ENCODE measurements around the gene VAMP2. TPM values are rescaled to one million over a fixed set of nuclear protein-coding genes. Genes with fewer than 3 reads are reported as not detected.

The VAMP2 gene
- total and polyA plus RNA-seq, 10 of the 15 experiments (the other 5 are each of a cell fraction or from before 2014, with no cell fraction given), result 3.0 to 35.2 (median 25.0) TPM

- TF ChIP-seq USF1 (IDR thresholded peaks at IDR 0.05; ENCODE audit: borderline replicate concordance, extremely low read length, insufficient read depth, low read depth, low read length) (no peak), PKNOX1 (IDR thresholded peaks at IDR 0.05) (peak; percentile 94), SKIL (IDR thresholded peaks at IDR 0.05; ENCODE audit: low read depth, poor library complexity, severe bottlenecking) (peak; percentile 70), KDM1A (IDR thresholded peaks at IDR 0.05; ENCODE audit: borderline replicate concordance) (no peak), CBX5 (IDR thresholded peaks at IDR 0.05; ENCODE audit: low read depth) (peak; percentile 64)
Observed at GRCh38 chr17:8138672-8139371, 23.9 kb downstream of the VAMP2 start (continued).

GRCh38 chr17:8138374-8138671, 24.4 kb downstream of the VAMP2 start:
- no peaks in the 10 kb centered on the region for H3K79me2 ChIP-seq (ENCODE audit: control insufficient read depth, insufficient read depth, low read length)
- peak overlapping the region; percentile 88 for H3K4me2 ChIP-seq (ENCODE audit: control insufficient read depth, insufficient read depth)
- ChIA-PET CTCF (interaction anchor here (1.0 to 5.4 kb wide), 23 partner anchors 10 to 163 kb away, joined by 3 to 40 read pairs (median 7); partner anchors contain the start of genes ALOXE3, AURKB, HES7 and PER1), POLR2A (interaction anchor here (0.8 to 5.0 kb wide), 15 partner anchors 11 to 109 kb away, joined by 3 to 37 read pairs (median 11); partner anchors contain the start of genes ALOXE3, CTC1, HES7 and PER1), RAD21 (ENCODE audit: unreplicated experiment) (interaction anchor here (0.7 to 4.0 kb wide), 14 partner anchors 12 to 157 kb away, joined by 3 to 33 read pairs (median 5); partner anchors contain the start of genes BORCS6, HES7, PER1 and SLC25A35), SMC1A (ENCODE audit: uncharacterized antibody, unreplicated experiment) (interaction anchor here (0.8 to 4.4 kb wide), 18 partner anchors 12 to 163 kb away, joined by 3 to 42 read pairs (median 4); partner anchors contain the start of genes ALOXE3, HES7, SLC25A35 and VAMP2)
- no TSS peak for BruUV-seq (replicated peaks)
- intact Hi-C loops (cut with micrococcal nuclease; ENCODE audit: unreplicated experiment) (loop anchor here (1.0 to 5.0 kb wide), 6 partner anchors 12 to 164 kb away; no protein-coding TSS in a partner anchor), in situ Hi-C loops (cut with MboI) (no loop called here)
- H3K4me3 ChIP-seq, result peak overlapping the region; percentile 69
- H3K9ac ChIP-seq (ENCODE audit: control insufficient read depth, insufficient read depth, low read length), result peak overlapping the region; percentile 79
- no peak for FAIRE-seq
- WGBS (ENCODE audit: insufficient coverage, insufficient replicate concordance, low lambda C conversion rate, missing lambda C conversion rate), result 1% methylated on average over 7 of the region's 7 CpGs
- peak overlapping the region; percentile 97 for H3K27ac ChIP-seq (ENCODE audit: control insufficient read depth, insufficient read depth)
- H3K27me3 ChIP-seq (replicated peaks in 1 of 2; ENCODE audit: control insufficient read depth in 2 of 2, insufficient read depth in 2 of 2, low read length in 1 of 2), result no peaks in the 10 kb centered on the region
- H3K36me3 ChIP-seq (ENCODE audit: control insufficient read depth in 2 of 2, insufficient read depth in 2 of 2, low read length in 1 of 2), result peaks cover 3 to 8% of the 10 kb centered on the region in 2 experiments
- peaks cover 7% of the 10 kb centered on the region for H3K4me1 ChIP-seq (ENCODE audit: control insufficient read depth, insufficient read depth, low read length)
- peak; percentile 76 for ATAC-seq
- H2AFZ ChIP-seq (ENCODE audit: control insufficient read depth, low read depth, low read length), result peak overlapping the region; percentile 91
- DNase-seq (ENCODE audit: low read depth, low spot score), result no peak
- H4K20me1 ChIP-seq (ENCODE audit: control insufficient read depth, insufficient read depth), result no peaks in the 10 kb centered on the region
- H3K9me3 ChIP-seq (replicated peaks; ENCODE audit: control insufficient read depth, insufficient read depth, low read length), result no peaks in the 10 kb centered on the region
- no peak for TF ChIP-seq TBL1XR1 (IDR thresholded peaks at IDR 0.05; ENCODE audit: low read depth, low read length)
- TF ChIP-seq SREBF2 (IDR thresholded peaks at IDR 0.05; ENCODE audit: low read length), result no peak
- TF ChIP-seq SRF (IDR thresholded peaks at IDR 0.05; ENCODE audit: low read depth in 2 of 2, low read length in 2 of 2), result no peak
- no peak for TF ChIP-seq SIN3A (IDR thresholded peaks at IDR 0.05; ENCODE audit: low read depth, low read length)
- no peak for TF ChIP-seq USF2 (IDR thresholded peaks at IDR 0.05; ENCODE audit: borderline replicate concordance, low read depth, low read length)
- no peak for TF ChIP-seq ATF3 (IDR thresholded peaks at IDR 0.05; ENCODE audit: borderline replicate concordance, extremely low read depth, low read depth, low read length)
- no peak for TF ChIP-seq BHLHE40 (IDR thresholded peaks at IDR 0.05; ENCODE audit: borderline replicate concordance in 1 of 2, low read depth in 2 of 2, low read length in 1 of 2)
- no peak for TF ChIP-seq HDAC2 (IDR thresholded peaks at IDR 0.05)
- TF ChIP-seq RAD51 (IDR thresholded peaks at IDR 0.05), result no peak
- no peak for TF ChIP-seq MXI1 (IDR thresholded peaks at IDR 0.05; ENCODE audit: low read depth, low read length)
- TF ChIP-seq KAT2A (conservative IDR thresholded peaks at IDR 0.05; ENCODE audit: control insufficient read depth, low read depth, low read length), result no peak

Measured in GM12878 (cell line).